ENCODE data around the gene CLSTN3. TPM values are rescaled to one million over a fixed set of nuclear protein-coding genes. Genes with fewer than 3 reads are reported as not detected.

CLSTN3 gene
- total RNA-seq, 4 donors from 2014 or later: 16.1 to 45.6 (median 28.4) TPM

- no peak for TF ChIP-seq CTCF (IDR thresholded peaks at IDR 0.05; ENCODE audit: low read depth)
Observed at GRCh38 chr12:7128681-7129286, 1.4 kb upstream of the CLSTN3 start, which contains the start of gene RBP5. Gene RBP5, minus strand, starts transcription at chr12:7128889. Its CDS starts 114 bp downstream, at chr12:7128775.

GRCh38 chr12:7129287-7129871, 792 bp upstream of the CLSTN3 start:
- TF ChIP-seq CTCF (IDR thresholded peaks at IDR 0.05; ENCODE audit: low read depth): no peak

- TF ChIP-seq CTCF (IDR thresholded peaks at IDR 0.05; ENCODE audit: low read depth): no peak
Observed at GRCh38 chr12:7130701-7131501, 730 bp downstream of the CLSTN3 start.

- no peak for TF ChIP-seq CTCF (IDR thresholded peaks at IDR 0.05; ENCODE audit: low read depth)
Observed at GRCh38 chr12:7131502-7131866, 1.3 kb downstream of the CLSTN3 start.

- no peak for TF ChIP-seq CTCF (IDR thresholded peaks at IDR 0.05; ENCODE audit: low read depth)
Observed at GRCh38 chr12:7134396-7135166, 4.4 kb downstream of the CLSTN3 start.

GRCh38 chr12:7136071-7136470, 5.9 kb downstream of the CLSTN3 start:
- TF ChIP-seq CTCF (IDR thresholded peaks at IDR 0.05; ENCODE audit: low read depth): no peak

All from subcutaneous adipose tissue (tissue), 4 donors.